Stomach (tissue), 4 donors: ENCODE data around the gene CPO.

Experiments
- CTCF ChIP-seq, 7 experiments: fragments of 450-650 bp in 4 of 7; fragments of 200-600 bp in 3 of 7; sonication (generic) in 3 of 7; IDR thresholded peaks; one replicate each; pipeline ENCODE4 v1.5.1; 2016 to 2019; ENCODE audit warnings: antibody characterized with exemption in 7 of 7, control low read depth in 2 of 7, mild to moderate bottlenecking in 1 of 7
- EP300 ChIP-seq: sonication (generic); formaldehyde crosslinking; IDR thresholded peaks from one replicate; pipeline ENCODE4 v1.6.1; 2017; ENCODE audit warnings: antibody characterized with exemption
- POLR2A ChIP-seq, 4 donors: fragments of 450-650 bp; IDR thresholded peaks; one replicate each; pipeline ENCODE4 v1.6.1; 2016; ENCODE audit warnings: antibody characterized with exemption in 4 of 4, control low read depth in 2 of 4, mild to moderate bottlenecking in 1 of 4, moderate library complexity in 1 of 4

- TF ChIP-seq CTCF (IDR thresholded peaks at IDR 0.05) (no peak), POLR2A (IDR thresholded peaks at IDR 0.05) (no peak), EP300 (no peak)
These were observed 49.6 kb downstream of the CPO start for GRCh38 chr2:206988884-206989283.
